RWPE1 (cell line): ENCODE data around the gene GPR39.

Source experiments
- CTCF ChIA-PET: fragments of 350-600 bp; sonication (Branson Sonifier 250); formaldehyde crosslinking; extraction: SDS; loops from one replicate; lab custom pipeline; 2021; lab: Yijun Ruan, JAX
- POLR2A ChIA-PET: fragments of 400-600 bp; formaldehyde crosslinking; extraction: SDS; loops from one replicate; lab custom pipeline; 2020; ENCODE audit warnings: antibody characterized with exemption; ENCODE audit not compliant: low non-redundant PET; lab: Yijun Ruan, JAX
- DNase-seq: peaks from one replicate; pipeline ENCODE4 v3.0.0; 2012; ENCODE audit warnings: low spot score
- H3K27ac ChIP-seq: fragments of 450-650 bp; 2 replicates; pipeline ENCODE4 v1.5.1; 2017
- CTCF ChIP-seq: fragments of 450-650 bp; conservative IDR thresholded peaks from 2 replicates; pipeline ENCODE4 v1.5.1; 2017; ENCODE audit warnings: low read depth, mild to moderate bottlenecking

The GPR39 gene

GRCh38 chr2:132446444-132446843 is 29.8 kb downstream of the GPR39 start:
- no peak for DNase-seq
- CTCF ChIA-PET = interaction anchor here (0.8 kb wide), 1 partner anchor 12 kb away, joined by 3 read pairs; no protein-coding TSS in a partner anchor
- no peak for TF ChIP-seq CTCF

GRCh38 chr2:132448331-132448730 is 31.7 kb downstream of the GPR39 start:
- no peak overlapping the region for H3K27ac ChIP-seq
- no peak for TF ChIP-seq CTCF
- ChIA-PET CTCF (interaction anchor here (1.0 kb wide), 1 partner anchor 11 kb away, joined by 3 read pairs; no protein-coding TSS in a partner anchor), POLR2A (no interaction called here)
- DNase-seq = no peak

More at GRCh38 chr2:132446444-132446843, 29.8 kb downstream of the GPR39 start:
- no peak overlapping the region for H3K27ac ChIP-seq
- POLR2A ChIA-PET = no interaction called here

GRCh38 chr2:132448771-132449170 is 32.2 kb downstream of the GPR39 start:
- ChIA-PET POLR2A (no interaction called here), CTCF (interaction anchor here (1.0 kb wide), 1 partner anchor 11 kb away, joined by 3 read pairs; no protein-coding TSS in a partner anchor)
- peak; percentile 44 for TF ChIP-seq CTCF
- DNase-seq = peak; percentile 26
- no peak overlapping the region for H3K27ac ChIP-seq

GRCh38 chr2:132449868-132450267 is 33.3 kb downstream of the GPR39 start:
- DNase-seq = no peak
- POLR2A ChIA-PET = no interaction called here
- CTCF ChIA-PET = interaction anchor here (0.6 to 0.8 kb wide), 2 partner anchors 50 to 90 kb away, joined by 3 to 4 read pairs; no protein-coding TSS in a partner anchor
- H3K27ac ChIP-seq = no peak overlapping the region
- no peak for TF ChIP-seq CTCF

GRCh38 chr2:132460781-132461180 is 44.2 kb downstream of the GPR39 start:
- DNase-seq = peak; percentile 8
- CTCF ChIA-PET = no interaction called here
- 0 out of 2 replicates have a peak overlapping the region, but pooled peaks have one; percentile 35 for H3K27ac ChIP-seq
- TF ChIP-seq CTCF = no peak
- POLR2A ChIA-PET = no interaction called here

GRCh38 chr2:132462236-132462635 is 45.6 kb downstream of the GPR39 start:
- no peak overlapping the region for H3K27ac ChIP-seq
- TF ChIP-seq CTCF = no peak
- no peak for DNase-seq
- ChIA-PET POLR2A (no interaction called here), CTCF (no interaction called here)
